CD4-positive, alpha-beta T cell treated with Interleukin-10 for 1 hour (primary cell): ENCODE data around the gene CHRFAM7A.
A peak's percentile ranks its signal among the peaks of the same experiment; 100 is the strongest.
"Not testable (repeated sequence)": the region's sequence is repeated elsewhere in the genome, so short reads cannot be mapped to it uniquely, and the experiment has no call there.

Experiments used
- DNase-seq: peaks from one replicate; pipeline ENCODE4 v3.0.0-alpha.2; 2020

The CHRFAM7A gene

GRCh38 chr15:30392766-30393663 is at the start of gene CHRFAM7A:
TSS of gene CHRFAM7A (minus strand) at chr15:30393540. CDS start at chr15:30383351, 10,189 bp downstream.
- DNase-seq = not testable (repeated sequence)

- not testable (repeated sequence) for DNase-seq
Observed at GRCh38 chr15:30438348-30438747, 45.0 kb upstream of the CHRFAM7A start.

- not testable (repeated sequence) for DNase-seq
Observed at GRCh38 chr15:30435878-30436277, 42.5 kb upstream of the CHRFAM7A start.

GRCh38 chr15:30420723-30421122 is 27.4 kb upstream of the CHRFAM7A start:
- not testable (repeated sequence) for DNase-seq

GRCh38 chr15:30414160-30414559 is 20.8 kb upstream of the CHRFAM7A start, which contains the start of gene GOLGA8R:
TSS of gene GOLGA8R (minus strand) at chr15:30414260. CDS start at chr15:30414162, 98 bp downstream.
- DNase-seq = not testable (repeated sequence)

GRCh38 chr15:30407636-30408035 is 14.3 kb upstream of the CHRFAM7A start:
- DNase-seq = not testable (repeated sequence)

GRCh38 chr15:30398988-30399387 is 5.6 kb upstream of the CHRFAM7A start:
- DNase-seq = peak; percentile 63

- DNase-seq = not testable (repeated sequence)
Observed at GRCh38 chr15:30393664-30393991, 288 bp upstream of the CHRFAM7A start.

GRCh38 chr15:30386318-30386887 is 6.9 kb downstream of the CHRFAM7A start:
- DNase-seq = not testable (repeated sequence)

- not testable (repeated sequence) for DNase-seq
Observed at GRCh38 chr15:30377082-30377413, 16.3 kb downstream of the CHRFAM7A start.

GRCh38 chr15:30376375-30377081 is 16.8 kb downstream of the CHRFAM7A start:
- not testable (repeated sequence) for DNase-seq

GRCh38 chr15:30375872-30376271 is 17.5 kb downstream of the CHRFAM7A start:
- not testable (repeated sequence) for DNase-seq

- not testable (repeated sequence) for DNase-seq
Observed at GRCh38 chr15:30374862-30375261, 18.5 kb downstream of the CHRFAM7A start.

- not testable (repeated sequence) for DNase-seq
Observed at GRCh38 chr15:30368271-30368670, 25.1 kb downstream of the CHRFAM7A start.

- not testable (repeated sequence) for DNase-seq
Observed at GRCh38 chr15:30367246-30367645, 26.1 kb downstream of the CHRFAM7A start.

- DNase-seq = not testable (repeated sequence)
Observed at GRCh38 chr15:30361404-30361803, 31.9 kb downstream of the CHRFAM7A start.

GRCh38 chr15:30360990-30361389 is 32.4 kb downstream of the CHRFAM7A start:
- not testable (repeated sequence) for DNase-seq

GRCh38 chr15:30355043-30355442 is 38.3 kb downstream of the CHRFAM7A start:
- not testable (repeated sequence) for DNase-seq

- not testable (repeated sequence) for DNase-seq
Observed at GRCh38 chr15:30349803-30350202, 43.5 kb downstream of the CHRFAM7A start.

- not testable (repeated sequence) for DNase-seq
Observed at GRCh38 chr15:30336584-30336983, 56.8 kb downstream of the CHRFAM7A start.

GRCh38 chr15:30334152-30334551 is 59.2 kb downstream of the CHRFAM7A start:
- not testable (repeated sequence) for DNase-seq

GRCh38 chr15:30326145-30326544 is 67.2 kb downstream of the CHRFAM7A start:
- DNase-seq = not testable (repeated sequence)

- DNase-seq = not testable (repeated sequence)
Observed at GRCh38 chr15:30321063-30321462, 72.3 kb downstream of the CHRFAM7A start.
